ENCODE measurements around the gene SEMA5B.

The SEMA5B gene

GRCh38 chr3:122993124-122993978, 34.2 kb downstream of the SEMA5B start:
- no peak for TF ChIP-seq JUND (IDR thresholded peaks at IDR 0.05; ENCODE audit: low read depth)
- no peak for DNase-seq (ENCODE audit: low read depth in 1 of 2, low spot score in 1 of 2)
- in situ Hi-C loops (cut with HindIII; ENCODE audit: low pct_unique_long_range_greater_than_20kb, low sequenced_read_pairs) = no loop called here

GRCh38 chr3:122992676-122993075, 34.9 kb downstream of the SEMA5B start:
- in situ Hi-C loops (cut with HindIII; ENCODE audit: low pct_unique_long_range_greater_than_20kb, low sequenced_read_pairs) = no loop called here
- no peak for DNase-seq (ENCODE audit: low read depth in 1 of 2, low spot score in 1 of 2)
- TF ChIP-seq JUND (IDR thresholded peaks at IDR 0.05; ENCODE audit: low read depth) = no peak

- TF ChIP-seq JUND (IDR thresholded peaks at IDR 0.05; ENCODE audit: low read depth) = no peak
- DNase-seq (ENCODE audit: low read depth in 1 of 2, low spot score in 1 of 2) = no peak
- in situ Hi-C loops (cut with HindIII; ENCODE audit: low pct_unique_long_range_greater_than_20kb, low sequenced_read_pairs) = no loop called here
These were observed 35.4 kb downstream of the SEMA5B start for GRCh38 chr3:122992133-122992532.

- TF ChIP-seq JUND (IDR thresholded peaks at IDR 0.05; ENCODE audit: low read depth) = no peak
- no peak for DNase-seq (ENCODE audit: low read depth in 1 of 2, low spot score in 1 of 2)
- in situ Hi-C loops (cut with HindIII; ENCODE audit: low pct_unique_long_range_greater_than_20kb, low sequenced_read_pairs) = no loop called here
These were observed 36.2 kb downstream of the SEMA5B start for GRCh38 chr3:122991236-122991985.

GRCh38 chr3:122989856-122990575, 37.5 kb downstream of the SEMA5B start:
- DNase-seq (ENCODE audit: low read depth in 1 of 2, low spot score in 1 of 2) = no peak
- TF ChIP-seq JUND (IDR thresholded peaks at IDR 0.05; ENCODE audit: low read depth) = no peak
- in situ Hi-C loops (cut with HindIII; ENCODE audit: low pct_unique_long_range_greater_than_20kb, low sequenced_read_pairs) = no loop called here

GRCh38 chr3:122988508-122988907, 39.1 kb downstream of the SEMA5B start:
- no peak for DNase-seq (ENCODE audit: low read depth in 1 of 2, low spot score in 1 of 2)
- no peak for TF ChIP-seq JUND (IDR thresholded peaks at IDR 0.05; ENCODE audit: low read depth)
- in situ Hi-C loops (cut with HindIII; ENCODE audit: low pct_unique_long_range_greater_than_20kb, low sequenced_read_pairs) = no loop called here

- no peak for DNase-seq (ENCODE audit: low read depth in 1 of 2, low spot score in 1 of 2)
- in situ Hi-C loops (cut with HindIII; ENCODE audit: low pct_unique_long_range_greater_than_20kb, low sequenced_read_pairs) = no loop called here
- no peak for TF ChIP-seq JUND (IDR thresholded peaks at IDR 0.05; ENCODE audit: low read depth)
These were observed 39.7 kb downstream of the SEMA5B start for GRCh38 chr3:122987736-122988319.

- no peak for DNase-seq (ENCODE audit: low read depth in 1 of 2, low spot score in 1 of 2)
- in situ Hi-C loops (cut with HindIII; ENCODE audit: low pct_unique_long_range_greater_than_20kb, low sequenced_read_pairs) = no loop called here
- no peak for TF ChIP-seq JUND (IDR thresholded peaks at IDR 0.05; ENCODE audit: low read depth)
These were observed 40.3 kb downstream of the SEMA5B start for GRCh38 chr3:122987231-122987630.

GRCh38 chr3:122986693-122987179, 40.8 kb downstream of the SEMA5B start:
- in situ Hi-C loops (cut with HindIII; ENCODE audit: low pct_unique_long_range_greater_than_20kb, low sequenced_read_pairs) = no loop called here
- TF ChIP-seq JUND (IDR thresholded peaks at IDR 0.05; ENCODE audit: low read depth) = no peak
- DNase-seq (ENCODE audit: low read depth in 1 of 2, low spot score in 1 of 2) = no peak

GRCh38 chr3:122985539-122985938, 42.0 kb downstream of the SEMA5B start:
- DNase-seq (ENCODE audit: low read depth in 1 of 2, low spot score in 1 of 2) = no peak
- in situ Hi-C loops (cut with HindIII; ENCODE audit: low pct_unique_long_range_greater_than_20kb, low sequenced_read_pairs) = no loop called here
- TF ChIP-seq JUND (IDR thresholded peaks at IDR 0.05; ENCODE audit: low read depth) = no peak

- no peak for TF ChIP-seq JUND (IDR thresholded peaks at IDR 0.05; ENCODE audit: low read depth)
- in situ Hi-C loops (cut with HindIII; ENCODE audit: low pct_unique_long_range_greater_than_20kb, low sequenced_read_pairs) = no loop called here
- DNase-seq (ENCODE audit: low read depth in 1 of 2, low spot score in 1 of 2) = no peak
These were observed 42.9 kb downstream of the SEMA5B start for GRCh38 chr3:122984650-122985049.

- TF ChIP-seq JUND (IDR thresholded peaks at IDR 0.05; ENCODE audit: low read depth) = no peak
- in situ Hi-C loops (cut with HindIII; ENCODE audit: low pct_unique_long_range_greater_than_20kb, low sequenced_read_pairs) = no loop called here
- DNase-seq (ENCODE audit: low read depth in 1 of 2, low spot score in 1 of 2) = no peak
These were observed 43.6 kb downstream of the SEMA5B start for GRCh38 chr3:122984007-122984406.

Data from T47D (cell line).